Activated gamma-delta T cell (primary cell): ENCODE measurements around the gene SYNDIG1.
"Not testable (repeated sequence)": the region's sequence is repeated elsewhere in the genome, so short reads cannot be mapped to it uniquely, and the experiment has no call there.

Experiments used
- DNase-seq: peaks from one replicate; lab custom pipeline; 2025; lab: John Stamatoyannopoulos, UW

Gene SYNDIG1

GRCh38 chr20:24492031-24492607, 22.7 kb downstream of the SYNDIG1 start:
- DNase-seq, result no peak

- no peak for DNase-seq
Measured at GRCh38 chr20:24492698-24493097, 23.3 kb downstream of the SYNDIG1 start.

- no peak for DNase-seq
Measured at GRCh38 chr20:24493181-24493580, 23.8 kb downstream of the SYNDIG1 start.

GRCh38 chr20:24493661-24494459, 24.4 kb downstream of the SYNDIG1 start:
- no peak for DNase-seq

- DNase-seq, result no peak
Measured at GRCh38 chr20:24494460-24494920, 25.1 kb downstream of the SYNDIG1 start.

- no peak for DNase-seq
Measured at GRCh38 chr20:24495266-24495665, 25.8 kb downstream of the SYNDIG1 start.

- no peak for DNase-seq
Measured at GRCh38 chr20:24497851-24498250, 28.4 kb downstream of the SYNDIG1 start.

- no peak for DNase-seq
Measured at GRCh38 chr20:24498641-24499040, 29.2 kb downstream of the SYNDIG1 start.

- DNase-seq, result no peak
Measured at GRCh38 chr20:24499472-24499871, 30.0 kb downstream of the SYNDIG1 start.

- DNase-seq, result no peak
Measured at GRCh38 chr20:24501764-24502556, 32.5 kb downstream of the SYNDIG1 start.

- no peak for DNase-seq
Measured at GRCh38 chr20:24502661-24503060, 33.2 kb downstream of the SYNDIG1 start.

GRCh38 chr20:24503352-24503931, 34.0 kb downstream of the SYNDIG1 start:
- DNase-seq, result no peak

- no peak for DNase-seq
Measured at GRCh38 chr20:24504331-24505285, 35.2 kb downstream of the SYNDIG1 start.

- no peak for DNase-seq
Measured at GRCh38 chr20:24506146-24506545, 36.7 kb downstream of the SYNDIG1 start.

- DNase-seq, result no peak
Measured at GRCh38 chr20:24506696-24507095, 37.3 kb downstream of the SYNDIG1 start.

- DNase-seq, result no peak
Measured at GRCh38 chr20:24507182-24507853, 37.9 kb downstream of the SYNDIG1 start.

GRCh38 chr20:24512441-24512840, 43.0 kb downstream of the SYNDIG1 start:
- not testable (repeated sequence) for DNase-seq

- DNase-seq, result no peak
Measured at GRCh38 chr20:24518515-24518914, 49.1 kb downstream of the SYNDIG1 start.

- no peak for DNase-seq
Measured at GRCh38 chr20:24519476-24519875, 50.0 kb downstream of the SYNDIG1 start.

GRCh38 chr20:24521032-24521431, 51.6 kb downstream of the SYNDIG1 start:
- DNase-seq, result no peak
